Medulla oblongata (tissue), 1 donor: Measurements from ENCODE around the gene MACO1.
"Not testable (repeated sequence)": the region's sequence is repeated elsewhere in the genome, so short reads cannot be mapped to it uniquely, and the experiment has no call there.

ENCODE experiments used
- DNase-seq: peaks from one replicate; pipeline ENCODE4 v3.0.0-alpha.2; 2015; ENCODE audit errors: extremely low spot score

The MACO1 gene

GRCh38 chr1:25487628-25488027 lies 56.9 kb downstream of the MACO1 start:
- DNase-seq: no peak

GRCh38 chr1:25492323-25492722 lies 61.6 kb downstream of the MACO1 start:
- DNase-seq: no peak

- no peak for DNase-seq
These were observed 64.3 kb downstream of the MACO1 start for GRCh38 chr1:25494952-25495351.

DNA sequence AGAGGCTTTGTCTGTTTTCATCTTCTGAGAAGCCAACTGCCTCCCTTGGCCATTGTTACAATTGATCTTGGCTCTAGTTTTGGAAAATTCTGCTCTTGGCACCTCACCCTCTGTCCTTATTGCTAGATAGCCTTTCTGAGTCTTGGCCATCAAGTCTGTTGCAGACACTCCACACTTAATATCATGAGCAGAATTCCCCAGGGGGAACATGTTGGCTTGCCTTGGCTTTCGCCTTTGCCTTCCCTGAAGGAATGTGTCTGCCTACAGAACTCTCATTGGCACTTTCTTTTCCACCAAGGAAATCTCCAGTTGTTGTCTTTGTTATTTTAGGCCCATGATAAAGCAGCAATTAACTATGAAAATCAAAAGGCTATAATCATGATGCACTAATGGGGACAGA lies 70.0 kb downstream of the MACO1 start:
- no peak for DNase-seq

- no peak for DNase-seq
These were observed 70.8 kb downstream of the MACO1 start for GRCh38 chr1:25501235-25502058.

DNA sequence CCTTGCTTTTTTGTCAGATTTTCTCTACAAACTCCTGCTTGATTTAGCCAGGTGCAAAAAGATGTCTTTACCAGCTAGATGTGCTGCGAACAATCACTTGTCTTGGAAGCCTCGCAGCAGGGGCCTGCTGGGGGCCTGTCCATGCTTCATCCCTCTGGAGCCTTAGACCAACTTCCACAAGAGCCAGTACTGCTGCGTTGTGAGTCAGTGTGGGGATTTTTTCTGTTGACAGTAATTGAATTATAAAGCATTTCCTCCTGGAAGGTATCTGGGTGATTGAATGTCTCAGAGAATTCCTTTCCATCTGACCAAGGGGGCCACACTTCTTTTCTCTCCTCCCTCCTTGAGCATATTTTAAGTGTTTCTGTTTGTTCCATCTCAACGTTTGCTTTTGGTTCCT lies 72.3 kb downstream of the MACO1 start:
- no peak for DNase-seq

GRCh38 chr1:25503551-25504426 lies 73.1 kb downstream of the MACO1 start:
- DNase-seq: no peak

- DNase-seq: no peak
These were observed 74.3 kb downstream of the MACO1 start for GRCh38 chr1:25504706-25505595.

GRCh38 chr1:25505656-25506385 lies 75.1 kb downstream of the MACO1 start:
- DNase-seq: no peak

DNA sequence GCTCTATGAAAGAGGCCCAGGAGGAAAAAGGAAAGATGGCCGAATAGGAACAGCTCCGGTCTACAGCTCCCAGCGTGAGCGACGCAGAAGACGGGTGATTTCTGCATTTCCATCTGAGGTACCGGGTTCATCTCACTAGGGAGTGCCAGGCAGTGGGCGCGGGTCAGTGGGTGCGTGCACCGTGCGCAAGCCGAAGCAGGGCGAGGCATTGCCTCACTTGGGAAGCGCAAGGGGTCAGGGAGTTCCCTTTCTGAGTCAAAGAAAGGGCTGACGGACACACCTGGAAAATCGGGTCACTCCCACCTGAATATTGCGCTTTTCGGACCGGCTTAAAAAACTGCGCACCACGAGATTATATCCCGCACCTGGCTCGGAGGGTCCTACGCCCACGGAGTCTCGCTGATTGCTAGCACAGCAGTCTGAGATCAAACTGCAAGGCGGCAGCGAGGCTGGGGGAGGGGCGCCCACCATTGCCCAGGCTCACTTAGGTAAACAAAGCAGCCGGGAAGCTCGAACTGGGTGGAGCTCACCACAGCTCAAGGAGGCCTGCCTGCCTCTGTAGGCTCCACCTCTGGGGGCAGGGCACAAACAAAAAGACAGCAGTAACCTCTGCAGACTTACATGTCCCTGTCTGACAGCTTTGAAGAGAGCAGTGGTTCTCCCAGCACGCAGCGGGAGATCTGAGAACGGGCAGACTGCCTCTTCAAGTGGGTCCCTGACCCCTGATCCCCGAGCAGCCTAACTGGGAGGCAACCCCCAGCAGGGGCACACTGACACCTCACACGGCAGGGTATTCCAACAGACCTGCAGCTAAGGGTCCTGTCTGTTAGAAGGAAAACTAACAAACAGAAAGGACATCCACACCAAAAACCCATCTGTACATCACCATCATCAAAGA lies 76.1 kb downstream of the MACO1 start:
- DNase-seq: not testable (repeated sequence)

DNA sequence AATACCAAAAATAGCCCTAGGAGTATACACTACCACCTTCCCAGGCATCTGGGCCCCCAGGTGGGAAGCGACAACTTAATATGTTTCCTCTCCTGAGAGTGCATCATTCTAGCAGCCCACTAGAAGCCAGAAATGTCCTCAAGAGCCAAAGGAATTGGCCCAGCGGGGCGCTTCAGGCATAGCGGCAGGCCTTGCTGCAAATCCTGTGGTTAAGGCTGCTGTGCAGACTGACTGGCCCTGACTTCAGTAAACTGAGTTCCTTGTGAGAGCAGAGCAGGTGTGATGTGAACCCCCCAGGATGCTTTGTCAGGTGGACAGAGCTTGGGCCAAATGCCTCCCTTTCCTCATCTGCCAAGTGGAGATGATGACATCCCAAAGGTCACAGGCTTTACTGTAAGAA lies 83.0 kb downstream of the MACO1 start:
- DNase-seq: no peak

GRCh38 chr1:25515033-25515432 lies 84.3 kb downstream of the MACO1 start:
- no peak for DNase-seq

DNA sequence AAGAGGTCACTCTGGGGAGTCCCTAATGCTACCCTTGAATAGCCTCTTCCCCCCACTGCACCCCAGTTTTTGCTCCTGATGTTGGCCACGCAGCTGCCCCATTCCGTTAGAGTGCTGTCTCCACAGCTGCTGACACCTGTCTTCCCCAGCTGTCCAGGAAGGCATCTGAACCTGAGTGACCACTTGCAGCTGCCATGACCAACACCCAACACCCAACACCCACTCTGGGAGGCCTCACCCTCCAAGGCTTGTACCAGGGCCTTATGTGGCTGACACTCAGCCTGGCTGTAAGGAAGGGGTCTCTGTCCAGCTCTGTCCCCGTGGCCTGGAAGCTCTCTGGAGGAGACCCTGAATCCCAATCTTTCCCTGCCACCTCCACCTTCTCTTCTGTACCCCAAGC lies 86.0 kb downstream of the MACO1 start:
- no peak for DNase-seq

DNA sequence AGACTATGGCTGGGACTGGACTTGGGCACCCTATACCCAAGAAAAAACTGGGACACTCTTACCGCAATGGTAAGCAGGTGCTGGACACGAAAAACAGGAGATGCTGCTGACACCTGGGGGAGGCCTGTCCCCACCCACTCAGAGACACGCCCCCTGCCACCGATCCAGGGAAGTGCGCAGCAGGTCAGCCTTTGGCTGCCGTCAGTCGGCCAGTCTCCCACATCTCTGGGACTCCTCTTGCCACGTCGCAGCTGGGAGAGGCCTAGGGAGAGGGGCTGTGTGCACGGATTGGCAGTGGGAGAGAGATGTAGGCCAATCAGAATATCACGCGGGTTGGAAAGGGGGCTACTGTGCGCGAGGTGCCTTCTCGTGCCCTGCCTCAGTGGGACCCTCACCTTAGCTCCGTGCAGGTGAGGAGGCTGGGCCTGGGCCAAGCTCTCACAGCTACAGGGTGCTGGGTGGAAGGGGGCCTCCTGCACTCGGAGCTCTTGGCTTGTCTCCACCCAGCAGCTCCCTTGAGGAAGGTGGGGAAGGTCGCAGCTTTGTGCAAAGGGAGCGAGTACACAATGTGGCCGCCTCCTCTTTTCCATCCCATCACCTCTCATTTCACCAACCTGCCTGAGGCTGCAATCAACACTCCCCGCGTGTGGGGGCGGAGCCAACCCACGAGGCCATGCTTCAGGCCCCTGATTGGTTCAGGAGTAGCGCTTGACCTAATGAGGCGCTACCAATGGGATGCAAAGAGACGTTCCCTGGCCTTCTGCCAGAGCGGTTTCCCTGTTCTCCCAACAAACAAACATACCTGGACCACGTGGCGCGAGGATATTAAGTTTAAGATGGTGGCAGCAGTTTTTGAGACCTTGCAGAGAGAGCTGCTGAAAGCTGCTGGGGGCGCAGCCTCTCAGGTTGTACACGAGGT lies 87.0 kb downstream of the MACO1 start:
- no peak for DNase-seq

- DNase-seq: no peak
These were observed 88.9 kb downstream of the MACO1 start for GRCh38 chr1:25519624-25520023.

GRCh38 chr1:25520446-25521061 lies 89.9 kb downstream of the MACO1 start:
- peak; percentile 80 for DNase-seq

- DNase-seq: no peak
These were observed 91.4 kb downstream of the MACO1 start for GRCh38 chr1:25522031-25522655.

GRCh38 chr1:25523542-25523941 lies 92.8 kb downstream of the MACO1 start:
- DNase-seq: no peak
